ENCODE data around the gene GCDH.

- no peak for TF ChIP-seq POLR2AphosphoS5 (IDR thresholded peaks at IDR 0.05; ENCODE audit: low read depth, low read length)
- no peak for TF ChIP-seq POLR2A (IDR thresholded peaks at IDR 0.05; ENCODE audit: low read depth, low read length)
- TF ChIP-seq TAF1 (IDR thresholded peaks at IDR 0.05; ENCODE audit: low read depth, low read length), result no peak
- TF ChIP-seq PAX5 (IDR thresholded peaks at IDR 0.05; ENCODE audit: insufficient read depth, low read length, severe bottlenecking), result no peak
- TF ChIP-seq SPI1 (IDR thresholded peaks at IDR 0.05; ENCODE audit: low read depth, low read length), result no peak
- no peak for TF ChIP-seq POU2F2 (IDR thresholded peaks at IDR 0.05; ENCODE audit: low read depth, low read length)
Measured at GRCh38 chr19:12924621-12925310, 33.8 kb downstream of the GCDH start.

All from GM12891 (cell line).